Activated CD4-positive, alpha-beta T cell treated with anti-CD3 and anti-CD28 coated beads, Interleukin-2, Interleukin-4, amounts not matched to agents 100 ng/mL and 50 ng/mL, durations not matched to agents 16 hours and 8 hours (primary cell): Measurements from ENCODE around the gene ZG16B.
A peak's percentile ranks its signal among the peaks of the same experiment; 100 is the strongest.

Experiments used
- DNase-seq: peaks from one replicate; pipeline ENCODE4 v3.0.0-alpha.2; 2020; ENCODE audit warnings: low spot score

Gene ZG16B

GRCh38 chr16:2825049-2825742 is 4.9 kb upstream of the ZG16B start:
- DNase-seq = no peak

DNA sequence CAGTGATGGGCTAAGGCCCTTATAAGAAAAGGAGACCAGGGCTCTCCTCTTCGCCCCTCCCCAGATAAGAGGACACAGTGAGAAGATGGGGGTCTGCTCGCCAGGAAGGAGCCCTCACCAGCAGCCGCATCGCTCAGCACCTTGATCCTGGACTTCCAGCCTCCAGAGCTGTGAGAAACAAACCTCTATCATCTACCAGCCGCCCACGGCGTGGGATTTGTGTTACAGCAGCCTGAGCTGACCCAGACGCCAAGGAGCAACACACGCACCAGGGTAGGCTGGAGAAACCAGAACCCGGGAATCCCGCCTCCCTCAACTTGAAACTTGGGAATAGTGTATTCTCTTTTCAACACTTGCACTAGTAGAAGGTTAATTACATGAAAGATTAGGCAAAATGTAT is 4.2 kb upstream of the ZG16B start:
- DNase-seq = no peak

DNA sequence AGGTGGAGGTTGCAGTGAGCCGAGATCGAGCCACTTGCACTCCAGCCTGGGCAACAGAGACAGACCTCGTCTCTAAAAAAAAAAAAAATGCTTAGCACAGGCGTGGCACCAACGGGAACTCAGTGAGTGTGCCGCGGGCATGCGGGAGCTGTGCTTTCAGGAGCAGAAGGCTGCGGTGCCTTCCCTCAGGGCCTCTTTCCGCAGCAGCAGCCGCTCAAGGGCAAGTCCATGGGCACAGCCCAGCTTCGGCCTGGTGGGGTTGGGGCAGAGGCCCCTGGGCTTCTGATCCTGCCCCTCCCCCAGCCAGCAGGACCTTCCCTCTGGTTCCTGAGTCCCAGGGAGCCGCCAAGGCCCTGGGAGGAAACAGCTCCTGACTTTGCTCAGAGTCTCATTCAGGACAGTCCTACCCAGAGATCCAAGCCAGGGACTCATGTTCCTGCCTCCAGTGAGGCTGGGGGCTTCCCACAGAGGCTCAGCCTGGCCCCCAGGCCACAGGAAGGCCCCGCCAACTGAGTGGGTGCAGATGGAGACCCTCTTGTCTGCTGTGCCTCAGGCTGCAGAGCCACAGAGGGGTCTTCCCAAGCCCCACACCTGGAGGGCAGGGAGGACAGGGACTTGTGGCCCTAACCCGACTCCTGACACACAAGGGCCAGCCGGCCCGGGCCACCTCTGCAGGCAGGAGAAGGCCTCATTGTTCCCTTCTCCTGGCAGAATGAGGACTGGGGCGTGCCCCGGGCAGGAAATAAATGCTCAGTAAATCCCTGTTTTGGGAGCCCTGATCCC is 3.3 kb upstream of the ZG16B start:
- no peak for DNase-seq

DNA sequence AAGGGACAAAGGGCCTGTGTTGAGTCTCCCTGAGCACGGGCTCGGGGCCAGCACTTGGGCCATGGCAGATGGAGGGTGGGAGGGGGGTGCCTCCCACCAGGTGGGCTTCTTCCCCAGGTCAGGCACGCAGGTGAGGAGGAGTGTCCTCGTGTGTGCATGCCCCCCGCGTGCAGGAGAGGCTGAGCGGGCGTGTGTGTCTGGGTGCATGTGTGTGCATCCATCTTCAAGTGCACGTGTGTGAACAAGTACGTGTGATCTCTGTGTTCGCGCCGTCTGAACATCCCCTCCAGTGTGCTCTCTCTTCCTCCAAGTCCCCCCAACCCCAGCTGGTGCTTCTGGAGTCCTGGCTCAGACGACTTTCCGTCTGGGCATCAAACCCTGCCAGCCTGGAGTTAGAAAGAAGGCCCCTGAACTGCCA is 2.7 kb upstream of the ZG16B start:
- DNase-seq = no peak

- no peak for DNase-seq
Observed at GRCh38 chr16:2827831-2828520, 2.1 kb upstream of the ZG16B start.

DNA sequence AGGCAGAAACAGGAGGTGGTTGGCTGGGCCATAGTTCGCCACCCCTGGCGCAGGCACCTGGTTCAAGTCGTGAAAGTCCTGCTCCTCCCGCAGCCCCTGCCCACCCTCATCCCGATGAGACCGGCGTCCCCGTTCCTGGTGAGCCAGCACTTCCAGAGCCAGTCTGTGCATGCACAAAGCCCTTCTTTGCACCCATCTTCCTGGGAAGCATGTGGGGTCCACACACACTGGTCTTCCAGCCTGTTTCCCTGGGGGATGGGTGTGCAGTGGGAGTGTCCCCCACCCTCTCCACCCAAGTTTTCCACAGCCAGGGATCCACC is 1.6 kb upstream of the ZG16B start:
- DNase-seq = no peak

DNA sequence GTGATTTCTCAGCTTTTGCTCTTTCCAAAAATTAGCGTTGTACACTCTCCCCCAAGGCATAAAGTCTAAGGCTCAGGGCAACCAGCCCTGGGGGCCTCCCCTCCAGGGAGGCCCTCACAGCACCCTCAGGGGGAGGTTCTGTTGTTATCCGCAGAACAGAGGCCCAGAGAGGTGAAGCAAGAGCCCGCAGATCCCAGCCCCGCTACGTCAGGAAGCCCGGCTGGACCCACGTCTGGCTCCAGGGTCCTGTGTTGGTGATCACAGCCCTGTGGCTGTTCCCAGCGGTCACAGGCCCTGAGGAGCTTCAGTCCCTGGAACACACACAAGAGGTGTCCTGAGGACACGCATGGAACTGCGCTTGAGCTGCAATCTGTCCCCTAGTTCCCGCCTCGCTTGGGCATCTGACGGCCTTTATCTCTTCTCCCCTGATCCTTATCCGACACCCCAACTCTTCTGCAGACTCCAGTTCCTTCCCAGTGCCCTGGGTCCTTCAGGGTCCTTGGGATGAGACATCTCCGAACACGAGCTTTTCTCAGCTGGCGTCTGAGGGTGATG is 1.1 kb upstream of the ZG16B start:
- no peak for DNase-seq

- DNase-seq = no peak
Observed at GRCh38 chr16:2830355-2830695, 222 bp downstream of the ZG16B start.

DNA sequence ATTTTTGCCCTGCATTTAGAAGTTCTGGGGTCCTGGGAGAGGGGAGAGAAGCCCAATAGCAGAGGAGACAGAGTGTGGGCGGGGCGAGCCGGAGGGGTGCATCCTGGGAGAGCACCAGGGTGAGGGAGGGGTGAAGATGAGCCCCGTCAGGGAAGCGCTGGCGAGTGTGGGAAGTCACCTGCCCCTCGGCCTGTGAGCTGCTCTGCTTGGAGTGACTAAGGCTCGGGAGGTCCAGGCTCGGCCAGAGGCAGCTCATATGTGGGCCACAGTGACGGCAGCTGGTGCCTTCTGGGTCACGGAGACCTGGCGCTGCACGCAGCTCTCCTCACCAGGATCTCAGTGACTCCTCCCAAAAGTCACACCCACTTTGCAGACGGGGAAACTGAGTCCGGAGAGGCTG is 1.1 kb downstream of the ZG16B start:
- DNase-seq = no peak

GRCh38 chr16:2833776-2834175 is 3.7 kb downstream of the ZG16B start:
- DNase-seq = no peak

DNA sequence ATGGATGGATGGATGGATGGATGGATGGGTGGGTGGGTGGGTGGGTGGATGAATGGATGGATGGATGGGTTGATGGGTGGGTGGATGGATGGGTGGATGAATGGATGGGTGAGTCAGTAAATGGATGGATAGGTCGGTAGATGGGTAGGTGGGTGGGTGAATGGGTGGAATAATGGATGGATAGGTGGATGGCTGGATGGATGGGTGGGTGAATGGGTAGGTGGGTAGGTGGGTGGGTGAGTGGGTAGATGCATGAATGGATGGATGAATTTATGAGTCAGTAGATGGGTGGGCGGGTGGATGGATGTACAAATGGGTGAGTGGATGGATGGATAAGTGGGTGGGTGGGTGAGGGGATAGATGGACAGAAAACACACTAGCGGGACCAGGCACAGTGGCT is 4.9 kb downstream of the ZG16B start:
- no peak for DNase-seq

- no peak for DNase-seq
Observed at GRCh38 chr16:2835638-2836493, 5.8 kb downstream of the ZG16B start.

DNA sequence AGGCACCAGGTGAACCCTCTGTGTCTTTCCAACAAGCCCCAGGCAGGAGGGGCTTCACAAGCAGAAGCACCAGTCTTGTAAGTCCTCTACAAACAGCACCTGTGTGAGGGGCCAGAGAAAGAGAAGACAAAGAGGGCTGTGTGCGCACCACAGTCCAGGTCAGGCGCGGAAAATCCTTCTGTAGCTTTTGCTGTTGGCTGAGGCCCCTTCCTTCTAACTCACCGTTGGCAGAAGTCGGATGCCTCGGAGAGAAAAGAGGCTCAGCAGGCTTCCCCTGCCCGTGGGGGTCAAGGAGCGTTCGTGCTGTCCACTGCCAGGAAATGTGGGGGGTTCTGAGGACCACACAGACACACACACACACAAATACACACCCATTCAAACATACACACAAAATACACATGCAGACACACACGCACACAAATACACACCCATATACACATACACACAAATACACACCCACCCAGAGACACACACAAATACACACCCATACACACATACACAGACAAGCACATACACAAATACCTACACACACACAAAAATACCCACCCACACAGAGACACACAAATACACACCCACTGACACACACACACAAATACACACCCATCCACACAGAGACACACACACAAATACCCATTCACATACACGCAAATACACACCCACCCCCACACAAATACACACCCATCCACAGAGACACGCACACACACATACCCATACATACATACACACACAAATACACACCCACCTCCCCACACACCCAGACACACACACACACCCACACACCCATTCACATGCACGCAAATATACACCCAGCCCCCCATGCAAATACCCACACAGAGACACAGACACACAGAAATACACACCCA is 6.8 kb downstream of the ZG16B start:
- no peak for DNase-seq

- DNase-seq = peak; percentile 50
Observed at GRCh38 chr16:2838928-2839327, 8.8 kb downstream of the ZG16B start.

- DNase-seq = no peak
Observed at GRCh38 chr16:2839650-2840450, 9.7 kb downstream of the ZG16B start.

DNA sequence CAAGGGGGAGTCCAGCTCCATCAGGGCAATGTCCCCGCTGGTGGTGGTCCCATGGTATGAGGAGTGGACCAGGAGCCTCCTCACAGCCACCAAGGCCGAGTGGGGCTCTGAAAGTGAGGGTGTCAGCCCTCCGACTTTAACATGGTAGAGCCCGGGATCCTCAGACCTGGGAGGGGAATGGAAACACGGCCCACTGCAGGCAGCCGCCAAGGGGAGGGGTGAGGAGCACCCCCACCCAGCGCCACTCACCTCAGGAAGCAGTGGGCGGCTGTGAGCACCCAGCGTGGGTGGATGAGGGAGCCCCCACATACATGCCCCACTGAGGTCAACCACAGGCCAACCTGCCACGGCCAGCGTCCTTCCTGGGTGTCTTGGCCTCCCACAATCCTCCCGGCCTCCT is 10.8 kb downstream of the ZG16B start:
- no peak for DNase-seq

GRCh38 chr16:2841606-2842339 is 11.7 kb downstream of the ZG16B start:
- DNase-seq = no peak

GRCh38 chr16:2842340-2843000 is 12.4 kb downstream of the ZG16B start:
- DNase-seq = peak; percentile 85

DNA sequence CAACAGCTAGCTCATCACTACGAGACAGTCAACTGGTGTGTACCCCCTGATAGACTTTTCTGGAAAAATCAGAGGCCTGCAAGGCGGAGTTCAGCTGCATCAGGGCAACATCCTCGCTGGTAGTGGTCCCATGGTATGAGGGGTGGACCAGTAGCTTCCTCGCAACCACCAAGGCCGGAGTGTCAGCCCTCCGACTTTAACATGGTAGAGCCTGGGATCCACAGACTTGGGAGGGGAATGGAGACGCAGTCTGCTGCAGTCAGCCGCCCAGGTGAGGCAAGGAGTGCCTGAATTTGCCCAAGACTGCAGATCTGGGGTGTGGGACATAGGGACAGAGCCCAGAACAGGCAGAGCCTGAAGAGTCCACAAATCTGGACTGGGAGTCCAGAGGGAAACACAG is 13.4 kb downstream of the ZG16B start:
- DNase-seq = no peak
